ENCODE data around the gene NDUFA7.
"Not testable (repeated sequence)": the region's sequence is repeated elsewhere in the genome, so short reads cannot be mapped to it uniquely, and the experiment has no call there.

The NDUFA7 gene

GRCh38 chr19:8341504-8341903 is 20.3 kb upstream of the NDUFA7 start:
- not testable (repeated sequence) for DNase-seq

GRCh38 chr19:8340341-8341096 is 19.3 kb upstream of the NDUFA7 start:
- peak; percentile 29 for DNase-seq

- no peak for DNase-seq
Measured at GRCh38 chr19:8338835-8339234, 17.7 kb upstream of the NDUFA7 start.

- DNase-seq = no peak
Measured at GRCh38 chr19:8337728-8338127, 16.6 kb upstream of the NDUFA7 start.

- no peak for DNase-seq
Measured at GRCh38 chr19:8336660-8337059, 15.5 kb upstream of the NDUFA7 start.

- DNase-seq = no peak
Measured at GRCh38 chr19:8336072-8336569, 14.9 kb upstream of the NDUFA7 start.

- no peak for DNase-seq
Measured at GRCh38 chr19:8335343-8336071, 14.3 kb upstream of the NDUFA7 start.

- DNase-seq = peak; percentile 60
Measured at GRCh38 chr19:8334458-8335342, 13.5 kb upstream of the NDUFA7 start.

- no peak for DNase-seq
Measured at GRCh38 chr19:8333767-8334457, 12.7 kb upstream of the NDUFA7 start.

- no peak for DNase-seq
Measured at GRCh38 chr19:8332976-8333766, 12.0 kb upstream of the NDUFA7 start.

- no peak for DNase-seq
Measured at GRCh38 chr19:8331263-8331845, 10.2 kb upstream of the NDUFA7 start.

GRCh38 chr19:8329996-8330395 is 8.8 kb upstream of the NDUFA7 start:
- peak; percentile 76 for DNase-seq

- DNase-seq = no peak
Measured at GRCh38 chr19:8325454-8325853, 4.3 kb upstream of the NDUFA7 start.

- DNase-seq = no peak
Measured at GRCh38 chr19:8324186-8325050, 3.2 kb upstream of the NDUFA7 start.

- no peak for DNase-seq
Measured at GRCh38 chr19:8323781-8324185, 2.6 kb upstream of the NDUFA7 start.

GRCh38 chr19:8322638-8322997 is 1.4 kb upstream of the NDUFA7 start:
- no peak for DNase-seq

GRCh38 chr19:8321986-8322637 is 937 bp upstream of the NDUFA7 start:
- no peak for DNase-seq

- no peak for DNase-seq
Measured at GRCh38 chr19:8320564-8321066, 560 bp downstream of the NDUFA7 start.

- no peak for DNase-seq
Measured at GRCh38 chr19:8319807-8320520, 1.2 kb downstream of the NDUFA7 start.
